Neural cell (in vitro differentiated cells): ENCODE measurements around the gene OAS3. TPM values are rescaled to one million over a fixed set of nuclear protein-coding genes. Genes with fewer than 3 reads are reported as not detected.

Experiments
- H2AFZ ChIP-seq: fragments of 200-600, 300-800 bp; sonication (generic), shearing (Covaris generic); 2 replicates; pipeline ENCODE4 v1.6.0; 2014; ENCODE audit warnings: low read depth, mild to moderate bottlenecking, antibody characterized with exemption, low read length, moderate library complexity
- H3F3A ChIP-seq: fragments of 200-600 bp; shearing (Covaris generic); 2 replicates; pipeline ENCODE4 v1.6.1; 2016; ENCODE audit warnings: mild to moderate bottlenecking, moderate library complexity, mixed read lengths, antibody characterized with exemption, low read length; ENCODE audit not compliant: insufficient read depth, poor library complexity, severe bottlenecking
- H3K27ac ChIP-seq: fragments of 200-600, 300-800 bp; sonication (generic), shearing (Covaris generic); 2 replicates; pipeline ENCODE4 v1.5.1; 2014; ENCODE audit warnings: mild to moderate bottlenecking, low read length, moderate library complexity
- H3K27me3 ChIP-seq: fragments of 300-800, 200-600 bp; sonication (generic), shearing (Covaris generic); 2 replicates; pipeline ENCODE4 v1.6.0; 2014; ENCODE audit warnings: mild to moderate bottlenecking, low read depth, low read length, moderate library complexity; ENCODE audit not compliant: insufficient read depth
- H3K36me3 ChIP-seq: fragments of 300-800, 200-600 bp; sonication (generic), shearing (Covaris generic); 2 replicates; pipeline ENCODE4 v1.5.1; 2014; ENCODE audit warnings: mild to moderate bottlenecking, antibody characterized with exemption, low read length, moderate library complexity; ENCODE audit not compliant: insufficient read depth
- H3K4me2 ChIP-seq: fragments of 300-800, 200-600 bp; sonication (generic), shearing (Covaris generic); 2 replicates; pipeline ENCODE4 v1.6.0; 2014; ENCODE audit warnings: mild to moderate bottlenecking, low read length
- H3K4me3 ChIP-seq: fragments of 300-800, 200-600 bp; sonication (generic), shearing (Covaris generic); 2 replicates; pipeline ENCODE4 v1.5.1; 2014; ENCODE audit warnings: mild to moderate bottlenecking, low read length, moderate library complexity
- H3K79me2 ChIP-seq: fragments of 200-600 bp; shearing (Covaris generic); replicated peaks from 2 replicates; pipeline ENCODE4 v1.6.0; 2014; ENCODE audit warnings: mild to moderate bottlenecking, low read length, moderate library complexity; ENCODE audit not compliant: insufficient read depth
- H3K9ac ChIP-seq: fragments of 300-800, 200-600 bp; sonication (generic), shearing (Covaris generic); 2 replicates; pipeline ENCODE4 v1.6.1; 2016; ENCODE audit warnings: mild to moderate bottlenecking, low read length, mixed read lengths
- H3K9me2 ChIP-seq: fragments of 200-600 bp; shearing (Covaris generic); 2 replicates; pipeline ENCODE4 v1.6.1; 2016; ENCODE audit warnings: mild to moderate bottlenecking, low read length, mixed read lengths; ENCODE audit not compliant: insufficient read depth
- H3K9me3 ChIP-seq: fragments of 200-600, 300-800 bp; sonication (generic), shearing (Covaris generic); 2 replicates; pipeline ENCODE4 v1.6.1; 2016; ENCODE audit warnings: mild to moderate bottlenecking, mixed run types, low read length, moderate library complexity, mixed read lengths
- H4K20me1 ChIP-seq: fragments of 200-600 bp; shearing (Covaris generic); 2 replicates; pipeline ENCODE4 v1.6.1; 2016; ENCODE audit warnings: mild to moderate bottlenecking, mixed run types; ENCODE audit not compliant: insufficient read depth
- EP300 ChIP-seq: fragments of 450-650 bp; conservative IDR thresholded peaks from 2 replicates; pipeline ENCODE4 v1.6.1; 2014; ENCODE audit warnings: antibody characterized with exemption, mild to moderate bottlenecking, moderate library complexity; ENCODE audit not compliant: poor library complexity, severe bottlenecking
- EZH2 ChIP-seq: fragments of 200-600, 300-800 bp; shearing (Covaris generic), sonication (generic); IDR thresholded peaks from 2 replicates; pipeline ENCODE4 v1.6.1; 2014; ENCODE audit warnings: antibody characterized with exemption, low read length, borderline replicate concordance, mild to moderate bottlenecking; ENCODE audit not compliant: insufficient read depth, poor library complexity, severe bottlenecking
- MXI1 ChIP-seq: fragments of 450-650 bp; conservative IDR thresholded peaks from 2 replicates; pipeline ENCODE4 v1.6.1; 2014; ENCODE audit warnings: antibody characterized with exemption, mild to moderate bottlenecking; ENCODE audit not compliant: poor library complexity, severe bottlenecking
- POLR2AphosphoS5 ChIP-seq: IDR thresholded peaks from 2 replicates; pipeline ENCODE4 v1.6.1; 2012
- RAD21 ChIP-seq: fragments of 450-650 bp; conservative IDR thresholded peaks from 2 replicates; pipeline ENCODE4 v1.6.1; 2014; ENCODE audit warnings: antibody characterized with exemption, mild to moderate bottlenecking, moderate library complexity
- SMC3 ChIP-seq: fragments of 450-650 bp; conservative IDR thresholded peaks from 2 replicates; pipeline ENCODE4 v1.6.1; 2014; ENCODE audit warnings: antibody characterized with exemption, mild to moderate bottlenecking, moderate library complexity; ENCODE audit not compliant: poor library complexity
- TAF1 ChIP-seq: IDR thresholded peaks from 2 replicates; pipeline ENCODE4 v1.6.1; 2012; ENCODE audit warnings: low read depth
- polyA minus RNA-seq: library from RNA; depleted of rRNA, polyadenylated mRNA; stranded (reverse); fragments of >200 nt; gene quantifications from 2 replicates; pipeline ENCODE4 v1.2.3, GENCODE V29; 2014
- polyA plus RNA-seq: library from polyadenylated mRNA; depleted of rRNA; stranded (reverse); fragments of >200 nt; gene quantifications from 2 replicates; pipeline ENCODE4 v1.2.3, GENCODE V29; 2014
- TF ChIP-seq, protein P1 (sequence below): fragments of 450-650 bp; IDR thresholded peaks from 2 replicates; pipeline ENCODE4 v1.5.1; 2014; ENCODE audit warnings: antibody characterized with exemption, mild to moderate bottlenecking, moderate library complexity; ENCODE audit not compliant: poor library complexity, severe bottlenecking
- TF ChIP-seq, protein P2 (sequence below): IDR thresholded peaks from 2 replicates; pipeline ENCODE4 v1.6.1; 2012; ENCODE audit warnings: borderline replicate concordance

The OAS3 gene, protein sequence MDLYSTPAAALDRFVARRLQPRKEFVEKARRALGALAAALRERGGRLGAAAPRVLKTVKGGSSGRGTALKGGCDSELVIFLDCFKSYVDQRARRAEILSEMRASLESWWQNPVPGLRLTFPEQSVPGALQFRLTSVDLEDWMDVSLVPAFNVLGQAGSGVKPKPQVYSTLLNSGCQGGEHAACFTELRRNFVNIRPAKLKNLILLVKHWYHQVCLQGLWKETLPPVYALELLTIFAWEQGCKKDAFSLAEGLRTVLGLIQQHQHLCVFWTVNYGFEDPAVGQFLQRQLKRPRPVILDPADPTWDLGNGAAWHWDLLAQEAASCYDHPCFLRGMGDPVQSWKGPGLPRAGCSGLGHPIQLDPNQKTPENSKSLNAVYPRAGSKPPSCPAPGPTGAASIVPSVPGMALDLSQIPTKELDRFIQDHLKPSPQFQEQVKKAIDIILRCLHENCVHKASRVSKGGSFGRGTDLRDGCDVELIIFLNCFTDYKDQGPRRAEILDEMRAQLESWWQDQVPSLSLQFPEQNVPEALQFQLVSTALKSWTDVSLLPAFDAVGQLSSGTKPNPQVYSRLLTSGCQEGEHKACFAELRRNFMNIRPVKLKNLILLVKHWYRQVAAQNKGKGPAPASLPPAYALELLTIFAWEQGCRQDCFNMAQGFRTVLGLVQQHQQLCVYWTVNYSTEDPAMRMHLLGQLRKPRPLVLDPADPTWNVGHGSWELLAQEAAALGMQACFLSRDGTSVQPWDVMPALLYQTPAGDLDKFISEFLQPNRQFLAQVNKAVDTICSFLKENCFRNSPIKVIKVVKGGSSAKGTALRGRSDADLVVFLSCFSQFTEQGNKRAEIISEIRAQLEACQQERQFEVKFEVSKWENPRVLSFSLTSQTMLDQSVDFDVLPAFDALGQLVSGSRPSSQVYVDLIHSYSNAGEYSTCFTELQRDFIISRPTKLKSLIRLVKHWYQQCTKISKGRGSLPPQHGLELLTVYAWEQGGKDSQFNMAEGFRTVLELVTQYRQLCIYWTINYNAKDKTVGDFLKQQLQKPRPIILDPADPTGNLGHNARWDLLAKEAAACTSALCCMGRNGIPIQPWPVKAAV
- polyA plus RNA-seq: not detected in 2 replicates
- not detected in 2 replicates for polyA minus RNA-seq

DNA sequence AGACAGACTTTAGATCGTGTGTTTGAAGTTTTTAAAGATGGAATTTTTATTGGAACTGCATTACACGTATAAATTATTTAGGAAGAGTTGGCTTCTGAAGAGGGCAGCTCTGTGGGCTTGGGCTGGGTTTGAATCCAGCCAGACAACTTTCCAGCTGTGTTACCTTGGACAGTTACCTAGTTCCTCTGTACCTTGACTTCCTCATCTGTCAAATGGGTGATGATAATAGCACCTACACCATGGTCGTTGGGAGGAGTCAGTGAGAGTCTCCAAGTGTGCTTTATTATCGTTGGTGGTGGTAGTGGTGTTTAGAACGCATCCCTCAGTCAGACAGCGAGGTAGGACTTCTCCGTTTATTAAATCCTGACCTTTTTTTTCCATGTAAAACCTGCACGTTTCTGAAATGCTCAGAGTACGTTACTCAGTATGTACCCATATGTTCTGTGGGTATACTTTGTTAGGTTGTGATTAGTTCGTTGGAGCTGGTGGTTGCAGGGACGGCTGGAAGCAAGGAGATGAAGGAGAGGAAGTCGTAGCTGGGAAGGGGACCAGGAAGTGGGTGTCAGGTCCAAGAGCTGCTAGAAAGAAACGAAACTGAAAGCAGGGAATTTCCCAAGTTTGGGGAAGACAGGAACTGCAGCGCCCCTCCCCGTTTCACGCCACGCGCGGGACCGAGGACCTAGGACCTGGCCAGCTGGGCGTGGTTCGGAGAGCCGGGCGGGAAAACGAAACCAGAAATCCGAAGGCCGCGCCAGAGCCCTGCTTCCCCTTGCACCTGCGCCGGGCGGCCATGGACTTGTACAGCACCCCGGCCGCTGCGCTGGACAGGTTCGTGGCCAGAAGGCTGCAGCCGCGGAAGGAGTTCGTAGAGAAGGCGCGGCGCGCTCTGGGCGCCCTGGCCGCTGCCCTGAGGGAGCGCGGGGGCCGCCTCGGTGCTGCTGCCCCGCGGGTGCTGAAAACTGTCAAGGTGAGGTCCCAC, at the start of gene OAS3:
TSS of gene OAS3 (plus strand) at position 734 of the 979 bp plus-strand sequence. CDS start at position 791, 57 bp downstream.
- Histone ChIP-seq H3F3A (no peaks in the 10 kb centered on the region), H4K20me1 (no peaks in the 10 kb centered on the region), H2AFZ (no peak within 1 kb of the TSS), H3K79me2 (no peaks in the 10 kb centered on the region), H3K9me2 (no peaks in the 10 kb centered on the region), H3K27me3 (peaks cover 20% of the 10 kb centered on the region), H3K9ac (no peak within 1 kb of the TSS), H3K36me3 (no peaks in the 10 kb centered on the region), H3K4me2 (no peak within 1 kb of the TSS), H3K27ac (no peak within 1 kb of the TSS), H3K9me3 (no peaks in the 10 kb centered on the region), H3K4me3 (no peak within 1 kb of the TSS)
- TF ChIP-seq EZH2 (no peak), RAD21 (no peak), POLR2AphosphoS5 (no peak), MXI1 (no peak), EP300 (no peak), SMC3 (no peak), TAF1 (no peak)
- TF ChIP-seq, protein P1, sequence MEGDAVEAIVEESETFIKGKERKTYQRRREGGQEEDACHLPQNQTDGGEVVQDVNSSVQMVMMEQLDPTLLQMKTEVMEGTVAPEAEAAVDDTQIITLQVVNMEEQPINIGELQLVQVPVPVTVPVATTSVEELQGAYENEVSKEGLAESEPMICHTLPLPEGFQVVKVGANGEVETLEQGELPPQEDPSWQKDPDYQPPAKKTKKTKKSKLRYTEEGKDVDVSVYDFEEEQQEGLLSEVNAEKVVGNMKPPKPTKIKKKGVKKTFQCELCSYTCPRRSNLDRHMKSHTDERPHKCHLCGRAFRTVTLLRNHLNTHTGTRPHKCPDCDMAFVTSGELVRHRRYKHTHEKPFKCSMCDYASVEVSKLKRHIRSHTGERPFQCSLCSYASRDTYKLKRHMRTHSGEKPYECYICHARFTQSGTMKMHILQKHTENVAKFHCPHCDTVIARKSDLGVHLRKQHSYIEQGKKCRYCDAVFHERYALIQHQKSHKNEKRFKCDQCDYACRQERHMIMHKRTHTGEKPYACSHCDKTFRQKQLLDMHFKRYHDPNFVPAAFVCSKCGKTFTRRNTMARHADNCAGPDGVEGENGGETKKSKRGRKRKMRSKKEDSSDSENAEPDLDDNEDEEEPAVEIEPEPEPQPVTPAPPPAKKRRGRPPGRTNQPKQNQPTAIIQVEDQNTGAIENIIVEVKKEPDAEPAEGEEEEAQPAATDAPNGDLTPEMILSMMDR: no peak
- TF ChIP-seq, protein P2, sequence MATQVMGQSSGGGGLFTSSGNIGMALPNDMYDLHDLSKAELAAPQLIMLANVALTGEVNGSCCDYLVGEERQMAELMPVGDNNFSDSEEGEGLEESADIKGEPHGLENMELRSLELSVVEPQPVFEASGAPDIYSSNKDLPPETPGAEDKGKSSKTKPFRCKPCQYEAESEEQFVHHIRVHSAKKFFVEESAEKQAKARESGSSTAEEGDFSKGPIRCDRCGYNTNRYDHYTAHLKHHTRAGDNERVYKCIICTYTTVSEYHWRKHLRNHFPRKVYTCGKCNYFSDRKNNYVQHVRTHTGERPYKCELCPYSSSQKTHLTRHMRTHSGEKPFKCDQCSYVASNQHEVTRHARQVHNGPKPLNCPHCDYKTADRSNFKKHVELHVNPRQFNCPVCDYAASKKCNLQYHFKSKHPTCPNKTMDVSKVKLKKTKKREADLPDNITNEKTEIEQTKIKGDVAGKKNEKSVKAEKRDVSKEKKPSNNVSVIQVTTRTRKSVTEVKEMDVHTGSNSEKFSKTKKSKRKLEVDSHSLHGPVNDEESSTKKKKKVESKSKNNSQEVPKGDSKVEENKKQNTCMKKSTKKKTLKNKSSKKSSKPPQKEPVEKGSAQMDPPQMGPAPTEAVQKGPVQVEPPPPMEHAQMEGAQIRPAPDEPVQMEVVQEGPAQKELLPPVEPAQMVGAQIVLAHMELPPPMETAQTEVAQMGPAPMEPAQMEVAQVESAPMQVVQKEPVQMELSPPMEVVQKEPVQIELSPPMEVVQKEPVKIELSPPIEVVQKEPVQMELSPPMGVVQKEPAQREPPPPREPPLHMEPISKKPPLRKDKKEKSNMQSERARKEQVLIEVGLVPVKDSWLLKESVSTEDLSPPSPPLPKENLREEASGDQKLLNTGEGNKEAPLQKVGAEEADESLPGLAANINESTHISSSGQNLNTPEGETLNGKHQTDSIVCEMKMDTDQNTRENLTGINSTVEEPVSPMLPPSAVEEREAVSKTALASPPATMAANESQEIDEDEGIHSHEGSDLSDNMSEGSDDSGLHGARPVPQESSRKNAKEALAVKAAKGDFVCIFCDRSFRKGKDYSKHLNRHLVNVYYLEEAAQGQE: no peak
